NCI-H2081 (cell line): ENCODE measurements around the gene LTBR.

Source experiments
- DNase-seq, 2 experiments: peaks; one replicate each; lab custom pipeline; 2025; lab: John Stamatoyannopoulos, UW

The LTBR gene

DNA sequence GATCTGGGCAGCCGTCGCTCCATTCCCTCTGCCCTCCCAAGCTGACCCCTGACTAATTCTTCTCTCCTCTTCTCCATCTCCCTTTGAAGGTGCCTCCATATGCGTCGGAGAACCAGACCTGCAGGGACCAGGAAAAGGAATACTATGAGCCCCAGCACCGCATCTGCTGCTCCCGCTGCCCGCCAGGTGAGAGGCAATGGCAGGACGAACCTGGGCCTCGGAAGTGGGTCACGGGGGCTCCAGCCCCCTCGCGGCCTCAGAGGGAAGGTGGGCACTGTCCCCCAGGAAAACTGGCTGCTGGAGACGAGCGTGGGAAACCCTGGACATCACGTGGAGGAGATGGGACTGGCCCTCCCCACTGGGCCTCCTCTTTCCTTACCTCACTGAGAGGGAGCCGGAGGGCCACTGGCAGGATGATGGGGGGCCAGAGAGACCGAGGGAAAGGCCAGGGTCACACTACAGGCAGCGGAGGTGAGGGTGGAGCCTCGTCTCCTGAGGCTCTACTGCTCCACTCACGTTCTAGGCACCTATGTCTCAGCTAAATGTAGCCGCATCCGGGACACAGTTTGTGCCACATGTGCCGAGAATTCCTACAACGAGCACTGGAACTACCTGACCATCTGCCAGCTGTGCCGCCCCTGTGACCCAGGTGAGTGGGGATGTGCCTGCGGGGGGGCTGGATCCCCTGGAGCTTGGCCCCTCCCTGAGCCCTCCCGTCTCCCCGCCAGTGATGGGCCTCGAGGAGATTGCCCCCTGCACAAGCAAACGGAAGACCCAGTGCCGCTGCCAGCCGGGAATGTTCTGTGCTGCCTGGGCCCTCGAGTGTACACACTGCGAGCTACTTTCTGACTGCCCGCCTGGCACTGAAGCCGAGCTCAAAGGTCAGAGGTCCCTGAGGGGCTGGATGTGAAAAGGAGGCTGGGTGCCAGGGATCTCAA is 806 bp downstream of the LTBR start:
- DNase-seq, result no peak

- DNase-seq, result no peak
Measured at GRCh38 chr12:6386038-6386437, 2.1 kb downstream of the LTBR start.

DNA sequence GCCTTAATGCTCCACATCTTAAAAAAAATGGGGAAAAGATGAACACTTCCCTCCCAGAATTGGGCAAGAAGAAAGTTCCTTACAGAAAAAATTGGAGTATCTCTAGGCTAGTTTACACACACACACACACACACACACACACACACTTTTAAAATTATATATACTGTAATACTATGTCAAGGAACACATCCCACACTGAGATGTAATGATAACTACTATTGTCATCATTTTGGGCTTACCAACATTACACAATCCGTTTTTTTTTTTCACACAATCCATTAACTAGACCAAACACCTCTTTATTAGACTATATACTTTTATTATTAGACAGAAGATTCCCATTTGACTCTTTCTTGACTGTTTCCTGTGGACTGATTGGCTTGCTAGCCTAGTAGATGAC is 2.5 kb downstream of the LTBR start:
- no peak for DNase-seq

DNA sequence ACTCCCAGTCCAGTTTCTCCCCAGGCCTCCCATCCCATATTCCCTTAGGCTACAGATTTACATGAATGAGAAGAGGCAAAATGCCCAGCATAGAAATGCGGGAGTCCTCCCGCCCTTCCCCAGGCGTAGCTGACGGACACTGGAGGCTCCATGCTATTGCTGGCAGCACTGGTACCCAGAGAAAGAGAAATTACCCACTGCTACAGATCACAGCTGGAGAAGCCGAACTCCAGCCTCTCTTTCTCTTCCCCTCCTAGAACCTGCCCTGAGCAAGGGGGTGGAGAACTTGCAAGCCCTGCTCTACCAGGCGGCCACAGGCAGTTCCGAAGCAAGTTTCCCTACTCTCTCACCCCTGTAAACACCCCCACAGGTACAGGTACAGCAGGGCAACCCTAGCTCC is 3.6 kb downstream of the LTBR start:
- DNase-seq, result no peak

- no peak for DNase-seq
Measured at GRCh38 chr12:6390084-6390799, 6.3 kb downstream of the LTBR start.

- DNase-seq, result peak in 1 of 2 experiments; percentile 4
Measured at GRCh38 chr12:6391013-6391412, 7.1 kb downstream of the LTBR start.

GRCh38 chr12:6392504-6392903 is 8.5 kb downstream of the LTBR start:
- DNase-seq, result no peak

GRCh38 chr12:6393109-6393508 is 9.1 kb downstream of the LTBR start:
- DNase-seq, result no peak

DNA sequence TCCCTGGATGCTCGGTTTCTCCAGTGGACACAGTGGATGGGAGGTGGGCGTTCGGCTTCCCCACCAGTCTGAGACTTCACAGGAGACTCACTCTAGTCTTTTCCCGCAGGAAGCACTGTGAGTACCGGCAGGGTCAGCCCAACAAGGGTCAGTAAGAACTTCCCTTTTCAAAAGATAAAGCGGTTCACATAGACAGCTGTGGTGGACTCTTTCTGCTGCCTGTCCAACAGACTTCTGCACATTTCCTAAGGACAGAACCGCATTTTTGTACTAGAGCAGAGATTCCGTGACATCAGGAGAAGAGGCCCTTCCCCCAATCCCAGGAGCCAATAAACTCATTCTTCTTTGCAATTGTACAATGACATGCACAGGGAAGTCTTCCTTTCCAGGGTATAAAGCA is 10.4 kb downstream of the LTBR start:
- DNase-seq, result no peak

GRCh38 chr12:6396031-6396430 is 12.1 kb downstream of the LTBR start:
- no peak for DNase-seq

GRCh38 chr12:6399884-6400644 is 16.1 kb downstream of the LTBR start:
- no peak for DNase-seq

- no peak for DNase-seq
Measured at GRCh38 chr12:6404390-6404789, 20.4 kb downstream of the LTBR start.

DNA sequence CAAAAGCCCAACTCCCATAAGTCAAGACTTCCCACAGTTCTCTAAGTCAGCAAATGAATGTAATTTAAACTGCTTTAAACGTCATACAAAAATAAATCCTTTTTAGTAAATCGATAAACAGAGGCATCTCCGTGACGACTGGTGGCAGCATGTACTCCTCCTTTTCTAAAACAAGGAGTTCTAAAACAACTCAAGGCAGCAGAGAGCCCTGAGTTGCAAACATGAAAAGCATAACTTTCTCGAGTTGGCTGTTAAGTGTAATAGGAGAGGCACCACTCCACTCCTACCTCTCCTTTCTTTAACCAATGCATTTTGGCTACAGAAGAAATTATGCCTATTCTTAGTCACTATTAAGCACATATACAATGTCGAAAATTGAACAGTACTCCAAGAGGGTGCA is 22.0 kb downstream of the LTBR start:
- no peak for DNase-seq

DNA sequence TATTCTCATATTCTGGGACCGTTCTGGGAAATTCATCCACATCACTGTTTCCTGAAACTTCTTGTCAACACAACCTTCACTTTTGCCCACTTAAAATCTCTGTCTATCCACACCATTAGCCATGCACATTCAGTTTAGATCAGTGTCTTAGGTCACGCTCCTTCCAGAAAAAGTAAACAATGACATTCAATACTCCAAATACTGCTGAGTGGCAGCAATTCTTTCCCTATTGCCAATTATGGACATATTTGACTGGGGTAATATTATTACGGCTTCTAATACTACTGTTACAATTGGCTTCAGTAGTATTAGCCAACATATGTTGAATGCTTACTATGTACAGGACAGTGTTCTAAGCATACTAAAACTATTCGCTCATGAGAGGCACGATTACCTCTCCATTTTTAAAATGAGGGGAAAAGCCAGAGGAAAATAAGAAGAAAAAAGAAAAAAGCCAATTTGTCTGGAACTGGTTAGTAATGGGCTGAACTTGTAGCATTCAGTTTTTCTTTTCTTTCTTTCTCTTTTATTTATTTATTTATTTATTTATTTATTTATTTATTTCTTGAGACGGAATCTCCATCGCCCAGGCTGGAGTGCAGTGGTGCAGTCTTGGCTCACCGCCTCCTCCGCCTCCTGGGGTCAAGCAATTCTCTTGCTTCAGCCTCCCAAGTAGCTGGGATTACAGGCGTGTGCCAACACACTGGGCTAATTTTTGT is 23.4 kb downstream of the LTBR start:
- no peak for DNase-seq

DNA sequence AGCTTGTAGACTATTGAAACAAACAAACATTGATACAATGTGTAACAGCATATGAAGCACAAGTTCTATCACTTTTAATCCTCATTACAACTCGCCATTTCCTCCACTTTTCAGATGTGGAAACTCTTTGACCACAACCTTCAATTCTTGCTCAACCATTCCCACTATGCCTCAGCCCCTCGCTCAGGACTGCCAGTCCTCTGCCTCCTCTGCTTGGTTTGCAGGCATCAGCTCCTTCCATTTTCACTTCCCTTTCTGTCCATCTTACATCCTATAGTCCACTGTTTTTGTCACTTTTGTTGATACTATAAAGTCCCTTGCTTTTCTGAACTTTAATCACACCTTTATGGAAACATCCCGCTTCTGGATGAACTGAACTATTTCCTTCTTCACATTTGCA is 32.6 kb downstream of the LTBR start:
- no peak for DNase-seq

DNA sequence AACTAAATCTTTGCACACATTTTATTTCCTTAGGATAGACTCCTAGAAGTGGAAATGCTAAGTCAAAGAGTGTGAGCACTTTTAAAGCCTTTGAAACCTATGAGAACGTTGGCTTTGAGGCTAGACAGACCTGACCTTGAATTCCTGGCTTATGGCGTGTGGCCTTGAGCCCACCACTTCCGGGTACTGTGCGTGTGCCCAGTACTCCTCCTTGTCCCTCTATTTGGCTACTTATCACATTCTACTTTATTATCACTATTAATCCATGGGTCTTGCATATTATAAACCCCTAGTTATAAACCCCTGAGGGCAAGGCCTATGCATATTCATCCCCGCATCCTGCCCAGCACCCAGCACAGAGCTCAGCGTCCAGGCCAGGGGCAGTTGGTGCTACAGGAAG is 34.8 kb downstream of the LTBR start:
- DNase-seq, result no peak

DNA sequence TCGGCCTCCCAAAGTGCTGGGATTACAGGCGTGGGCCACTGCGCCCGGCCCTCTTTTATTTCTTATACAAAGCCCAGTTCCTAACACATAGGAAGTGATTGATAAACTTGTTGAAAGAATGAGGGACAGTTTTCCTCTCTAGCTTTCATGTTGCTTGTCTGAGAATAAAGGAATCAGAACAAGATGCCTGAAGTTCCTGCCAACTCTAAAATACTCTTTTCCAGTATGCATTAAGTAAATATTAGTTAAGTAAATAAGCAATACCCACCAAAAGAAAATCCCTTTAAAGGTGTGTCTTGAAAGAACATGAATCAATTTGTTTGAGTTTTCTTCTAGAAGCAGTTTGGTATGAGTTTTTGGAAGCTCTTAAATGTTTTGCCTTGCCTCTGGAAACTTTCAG is 36.4 kb downstream of the LTBR start:
- DNase-seq, result no peak

DNA sequence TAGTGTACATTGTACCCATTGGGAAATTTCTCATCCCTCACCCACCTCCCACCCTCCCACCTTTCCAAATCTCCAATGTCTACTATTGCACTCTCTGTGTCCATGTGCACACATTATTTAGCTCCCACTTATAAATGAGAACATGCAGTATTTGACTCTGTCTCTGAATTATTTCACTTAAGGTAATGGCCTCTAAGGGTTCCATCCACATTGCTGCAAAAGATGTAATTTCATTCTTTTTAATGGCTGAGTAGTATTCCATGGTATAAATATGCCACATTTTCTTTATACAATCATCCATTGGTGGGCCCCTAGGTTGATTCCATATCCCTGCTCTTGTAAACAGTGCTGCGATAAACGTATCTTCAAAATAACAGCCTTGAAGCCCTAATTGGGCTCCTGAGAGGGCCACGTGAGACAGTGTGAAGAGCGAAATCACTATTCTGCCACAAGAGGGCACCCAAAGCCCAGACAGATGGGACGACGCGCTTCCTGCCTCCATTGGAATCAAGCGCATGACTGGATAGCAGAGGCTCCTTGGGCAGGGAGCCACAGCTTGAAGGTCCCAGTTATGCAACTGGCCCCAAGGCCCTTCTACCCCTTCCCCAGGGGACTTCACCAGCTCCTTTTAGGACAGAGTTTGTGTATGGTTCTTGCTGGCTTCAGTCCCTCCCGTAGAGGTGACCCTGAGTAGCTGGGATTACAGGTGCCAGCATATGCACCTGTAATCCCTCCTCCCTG is 39.5 kb downstream of the LTBR start:
- peak; percentile 86 to 90 for DNase-seq

DNA sequence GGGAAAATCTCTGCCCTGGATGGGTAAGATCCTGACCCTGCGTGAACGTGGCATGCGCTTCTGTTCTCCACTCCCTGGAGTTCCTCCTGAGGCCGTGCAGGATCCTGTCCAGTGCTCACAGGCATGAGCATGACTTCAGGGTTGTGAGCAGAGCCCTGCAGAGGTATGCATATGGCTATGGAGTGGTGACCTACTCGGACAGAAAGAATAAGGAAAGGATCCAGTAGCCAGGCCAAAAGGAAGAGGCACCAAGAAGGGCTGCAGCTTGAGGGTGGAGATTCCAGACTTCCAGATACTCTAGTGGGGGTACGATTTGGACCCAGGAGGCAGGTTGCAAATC is 40.0 kb downstream of the LTBR start:
- no peak for DNase-seq

- DNase-seq, result no peak
Measured at GRCh38 chr12:6424866-6425265, 40.9 kb downstream of the LTBR start.
